ENCODE results near the gene SEMA3A. TPM values are rescaled to one million over a fixed set of nuclear protein-coding genes. Genes with fewer than 3 reads are reported as not detected.

SEMA3A gene
- total and polyA plus RNA-seq, 2 of the 13 experiments (the other 11 are each of a cell fraction or from before 2014, with no cell fraction given): 0.29 to 1.2 TPM

- no peak for ATAC-seq
- no peak overlapping the region for H3K9ac ChIP-seq (ENCODE audit: insufficient read depth, low read depth, low read length)
- H3K4me3 ChIP-seq (replicated peaks in 1 of 3; ENCODE audit: insufficient read depth in 1 of 3, low read depth in 2 of 3, low read length in 3 of 3): no peak overlapping the region
- H3K4me2 ChIP-seq (ENCODE audit: low read depth, low read length): no peak overlapping the region
- H3K9me3 ChIP-seq (ENCODE audit: low read length): no peaks in the 10 kb centered on the region
- H3K27me3 ChIP-seq (ENCODE audit: control insufficient read depth in 1 of 2, insufficient read depth in 2 of 2, low read length in 2 of 2): no peaks in the 10 kb centered on the region
- DNase-seq (ENCODE audit: low spot score): no peak
- CTCF ChIA-PET (ENCODE audit: low intra/inter-chr PET ratio, low total read pairs): no interaction called here
- no peaks in the 10 kb centered on the region for H3K79me2 ChIP-seq (ENCODE audit: insufficient read depth, low read length)
- no peak overlapping the region for H2AFZ ChIP-seq (ENCODE audit: low read length)
- H3K27ac ChIP-seq (ENCODE audit: extremely low read length, insufficient read depth, low read length): no peak overlapping the region
- no TSS peak for BruUV-seq (replicated peaks)
- POLR2A ChIA-PET: no interaction called here
- no peaks in the 10 kb centered on the region for H3K4me1 ChIP-seq (ENCODE audit: insufficient read depth, low read length)
- no peak for FAIRE-seq
- intact Hi-C loops (cut with micrococcal nuclease; ENCODE audit: unreplicated experiment) (no loop called here), in situ Hi-C loops (cut with HindIII; ENCODE audit: extremely low pct_ligation_motif_present, low pct_unique_long_range_greater_than_20kb) (no loop called here)
- H3K36me3 ChIP-seq (replicated peaks in 1 of 2; ENCODE audit: control insufficient read depth in 1 of 2, insufficient read depth in 2 of 2, low read length in 2 of 2): no peaks in the 10 kb centered on the region
- H4K20me1 ChIP-seq (ENCODE audit: insufficient read depth, low read length): no peaks in the 10 kb centered on the region
- no peak for TF ChIP-seq MAX (IDR thresholded peaks at IDR 0.05)
- TF ChIP-seq GRHL1 (CRISPR knock-in tag; conservative IDR thresholded peaks at IDR 0.05): no peak
- TF ChIP-seq, protein P1, sequence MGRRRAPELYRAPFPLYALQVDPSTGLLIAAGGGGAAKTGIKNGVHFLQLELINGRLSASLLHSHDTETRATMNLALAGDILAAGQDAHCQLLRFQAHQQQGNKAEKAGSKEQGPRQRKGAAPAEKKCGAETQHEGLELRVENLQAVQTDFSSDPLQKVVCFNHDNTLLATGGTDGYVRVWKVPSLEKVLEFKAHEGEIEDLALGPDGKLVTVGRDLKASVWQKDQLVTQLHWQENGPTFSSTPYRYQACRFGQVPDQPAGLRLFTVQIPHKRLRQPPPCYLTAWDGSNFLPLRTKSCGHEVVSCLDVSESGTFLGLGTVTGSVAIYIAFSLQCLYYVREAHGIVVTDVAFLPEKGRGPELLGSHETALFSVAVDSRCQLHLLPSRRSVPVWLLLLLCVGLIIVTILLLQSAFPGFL (CRISPR knock-in tag; IDR thresholded peaks at IDR 0.05): no peak
- TF ChIP-seq, protein P2, sequence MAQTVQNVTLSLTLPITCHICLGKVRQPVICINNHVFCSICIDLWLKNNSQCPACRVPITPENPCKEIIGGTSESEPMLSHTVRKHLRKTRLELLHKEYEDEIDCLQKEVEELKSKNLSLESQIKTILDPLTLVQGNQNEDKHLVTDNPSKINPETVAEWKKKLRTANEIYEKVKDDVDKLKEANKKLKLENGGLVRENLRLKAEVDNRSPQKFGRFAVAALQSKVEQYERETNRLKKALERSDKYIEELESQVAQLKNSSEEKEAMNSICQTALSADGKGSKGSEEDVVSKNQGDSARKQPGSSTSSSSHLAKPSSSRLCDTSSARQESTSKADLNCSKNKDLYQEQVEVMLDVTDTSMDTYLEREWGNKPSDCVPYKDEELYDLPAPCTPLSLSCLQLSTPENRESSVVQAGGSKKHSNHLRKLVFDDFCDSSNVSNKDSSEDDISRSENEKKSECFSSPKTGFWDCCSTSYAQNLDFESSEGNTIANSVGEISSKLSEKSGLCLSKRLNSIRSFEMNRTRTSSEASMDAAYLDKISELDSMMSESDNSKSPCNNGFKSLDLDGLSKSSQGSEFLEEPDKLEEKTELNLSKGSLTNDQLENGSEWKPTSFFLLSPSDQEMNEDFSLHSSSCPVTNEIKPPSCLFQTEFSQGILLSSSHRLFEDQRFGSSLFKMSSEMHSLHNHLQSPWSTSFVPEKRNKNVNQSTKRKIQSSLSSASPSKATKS (CRISPR knock-in tag; IDR thresholded peaks at IDR 0.05): no peak
- TF ChIP-seq FOSL2 (CRISPR knock-in tag; IDR thresholded peaks at IDR 0.05): no peak
- no peak for TF ChIP-seq ZNF891 (CRISPR knock-in tag; IDR thresholded peaks at IDR 0.05)
- no peak for TF ChIP-seq PATZ1 (CRISPR knock-in tag; IDR thresholded peaks at IDR 0.05)
- TF ChIP-seq ZNF660 (CRISPR knock-in tag; IDR thresholded peaks at IDR 0.05; ENCODE audit: borderline replicate concordance, low read depth): no peak
- no peak for TF ChIP-seq ZBTB7A (CRISPR knock-in tag; IDR thresholded peaks at IDR 0.05)
- no peak for TF ChIP-seq KMT2B (CRISPR knock-in tag; IDR thresholded peaks at IDR 0.05)
- TF ChIP-seq ARID5B (CRISPR knock-in tag; IDR thresholded peaks at IDR 0.05): no peak
- no peak for TF ChIP-seq ZNF75D (CRISPR knock-in tag; IDR thresholded peaks at IDR 0.05; ENCODE audit: borderline replicate concordance)
- TF ChIP-seq RAD51 (IDR thresholded peaks at IDR 0.05; ENCODE audit: borderline replicate concordance): no peak
- TF ChIP-seq ATF7 (IDR thresholded peaks at IDR 0.05): no peak
- TF ChIP-seq ATF7 (CRISPR knock-in tag; IDR thresholded peaks at IDR 0.05): no peak
These were observed 230.3 kb downstream of the SEMA3A start for GRCh38 chr7:83964318-83964717.
